Colonic mucosa (tissue), 4 donors: ENCODE measurements around the gene MDC1. TPM values are rescaled to one million over a fixed set of nuclear protein-coding genes. Genes with fewer than 3 reads are reported as not detected.
A peak's percentile ranks its signal among the peaks of the same experiment; 100 is the strongest.
"Not testable (repeated sequence)": the region's sequence is repeated elsewhere in the genome, so short reads cannot be mapped to it uniquely, and the experiment has no call there.

Experiments used
- DNase-seq: peaks from one replicate; pipeline ENCODE4 v3.0.0-alpha.2; 2020
- H3K27ac ChIP-seq: fragments of 200-600 bp; one replicate; pipeline ENCODE4 v1.8.0; 2021
- H3K27me3 ChIP-seq: fragments of 200-600 bp; one replicate; pipeline ENCODE4 v1.8.0; 2021
- H3K36me3 ChIP-seq: fragments of 200-600 bp; one replicate; pipeline ENCODE4 v1.8.0; 2021
- H3K4me1 ChIP-seq: fragments of 200-600 bp; one replicate; pipeline ENCODE4 v1.8.0; 2021; ENCODE audit warnings: mild to moderate bottlenecking
- H3K4me3 ChIP-seq: fragments of 200-600 bp; one replicate; pipeline ENCODE4 v1.8.0; 2021
- H3K9ac ChIP-seq, 2 donors: one replicate each; pipeline ENCODE4 v1.7.0; 2013; ENCODE audit warnings: control low read depth in 2 of 2, low read depth in 2 of 2, low read length in 2 of 2
- H3K9me3 ChIP-seq: fragments of 200-600 bp; one replicate; pipeline ENCODE4 v1.8.0; 2021
- intact Hi-C: fragments of 100-400 bp; cut with DNase I; formaldehyde crosslinking; loops from one replicate; pipeline ENCODE4 v1.14.1; 2022
- total RNA-seq, 2 donors: library from RNA; stranded (reverse); fragmentation: NEBNext Ultra II Directional in 1 of 2; extraction: Animal tissue kit (Norgen Biotek cat#: 25700) in 1 of 2; gene quantifications; one replicate each; pipeline ENCODE4 v1.2.1, GENCODE V29; 2021
- TF ChIP-seq, protein P1 (sequence below): fragments of 200-600 bp; IDR thresholded peaks from one replicate; pipeline ENCODE4 v1.8.0; 2022; ENCODE audit warnings: antibody characterized with exemption, mild to moderate bottlenecking
- donor health status: healthy.
- donor health status: DM: no; HTN: no; CAD: no.
- donor health status: DM: no; HTN: no; CAD: no.

The MDC1 gene
- total RNA-seq, 2 donors from 2014 or later = 14.0 to 59.0 TPM

DNA sequence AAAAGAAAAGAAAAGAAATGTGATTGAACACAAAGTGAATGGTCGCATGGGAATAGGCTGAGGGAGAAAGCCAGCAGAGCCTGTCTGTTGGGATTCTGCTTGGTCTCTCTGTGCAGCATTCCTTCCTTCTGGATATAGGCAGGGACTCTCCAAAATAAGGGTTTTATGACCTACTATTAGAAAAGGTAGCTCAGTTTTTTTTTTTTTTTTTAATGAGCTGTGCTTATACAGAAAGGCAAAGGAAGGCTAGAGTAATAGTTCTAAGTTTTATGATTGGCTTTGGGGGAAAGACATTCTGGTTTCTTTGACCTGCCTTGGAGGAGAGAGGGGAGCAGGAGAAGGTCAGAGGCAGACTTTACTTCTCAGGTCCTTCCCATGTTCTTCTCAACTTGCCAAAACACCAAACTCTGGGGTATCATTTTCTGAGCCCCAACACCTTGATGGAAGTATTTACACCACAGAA lies 46.1 kb upstream of the MDC1 start:
- TF ChIP-seq, protein P1, sequence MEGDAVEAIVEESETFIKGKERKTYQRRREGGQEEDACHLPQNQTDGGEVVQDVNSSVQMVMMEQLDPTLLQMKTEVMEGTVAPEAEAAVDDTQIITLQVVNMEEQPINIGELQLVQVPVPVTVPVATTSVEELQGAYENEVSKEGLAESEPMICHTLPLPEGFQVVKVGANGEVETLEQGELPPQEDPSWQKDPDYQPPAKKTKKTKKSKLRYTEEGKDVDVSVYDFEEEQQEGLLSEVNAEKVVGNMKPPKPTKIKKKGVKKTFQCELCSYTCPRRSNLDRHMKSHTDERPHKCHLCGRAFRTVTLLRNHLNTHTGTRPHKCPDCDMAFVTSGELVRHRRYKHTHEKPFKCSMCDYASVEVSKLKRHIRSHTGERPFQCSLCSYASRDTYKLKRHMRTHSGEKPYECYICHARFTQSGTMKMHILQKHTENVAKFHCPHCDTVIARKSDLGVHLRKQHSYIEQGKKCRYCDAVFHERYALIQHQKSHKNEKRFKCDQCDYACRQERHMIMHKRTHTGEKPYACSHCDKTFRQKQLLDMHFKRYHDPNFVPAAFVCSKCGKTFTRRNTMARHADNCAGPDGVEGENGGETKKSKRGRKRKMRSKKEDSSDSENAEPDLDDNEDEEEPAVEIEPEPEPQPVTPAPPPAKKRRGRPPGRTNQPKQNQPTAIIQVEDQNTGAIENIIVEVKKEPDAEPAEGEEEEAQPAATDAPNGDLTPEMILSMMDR = no peak
- no peaks in the 10 kb centered on the region for H3K9me3 ChIP-seq
- H3K4me3 ChIP-seq = no peak overlapping the region
- no peaks in the 10 kb centered on the region for H3K36me3 ChIP-seq
- no peaks in the 10 kb centered on the region for H3K4me1 ChIP-seq
- H3K9ac ChIP-seq = no peak overlapping the region
- no peak for DNase-seq
- no peaks in the 10 kb centered on the region for H3K27me3 ChIP-seq
- intact Hi-C loops = no loop called here
- peak overlapping the region; percentile 57 for H3K27ac ChIP-seq

DNA sequence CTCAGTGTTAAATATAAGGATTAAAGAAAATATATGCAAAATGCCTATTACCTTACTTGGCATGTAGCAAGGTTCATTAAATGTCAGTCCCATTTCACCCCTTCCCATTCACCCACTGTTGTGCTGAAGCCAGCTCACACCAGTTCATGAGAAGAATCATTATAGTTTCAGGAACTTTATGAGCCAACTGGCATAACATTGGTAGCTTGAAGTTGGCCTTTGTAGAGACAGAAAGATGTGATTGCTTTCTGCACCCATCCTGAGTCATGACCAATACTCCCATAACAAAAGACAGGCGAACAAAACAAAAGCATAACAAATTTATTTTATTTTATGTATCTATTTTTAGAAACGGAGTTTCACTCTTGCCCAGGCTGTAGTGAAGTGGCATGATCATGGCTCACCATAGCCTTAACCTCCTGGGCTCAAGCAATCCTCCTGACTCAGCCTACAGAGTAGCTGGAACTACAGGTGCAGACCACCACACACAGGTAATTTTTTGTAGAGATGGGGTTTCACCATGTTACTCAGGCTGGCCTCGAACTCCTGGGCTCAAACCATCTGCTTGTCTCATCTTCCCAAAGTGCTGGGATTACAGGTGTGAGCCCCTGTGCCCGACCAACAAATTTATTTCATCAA lies 44.8 kb upstream of the MDC1 start:
- H3K4me1 ChIP-seq = no peaks in the 10 kb centered on the region
- intact Hi-C loops = no loop called here
- H3K27ac ChIP-seq = no peak overlapping the region
- no peaks in the 10 kb centered on the region for H3K9me3 ChIP-seq
- no peaks in the 10 kb centered on the region for H3K36me3 ChIP-seq
- no peak overlapping the region for H3K9ac ChIP-seq
- no peak for DNase-seq
- TF ChIP-seq, protein P1 = no peak
- no peak overlapping the region for H3K4me3 ChIP-seq
- H3K27me3 ChIP-seq = no peaks in the 10 kb centered on the region

DNA sequence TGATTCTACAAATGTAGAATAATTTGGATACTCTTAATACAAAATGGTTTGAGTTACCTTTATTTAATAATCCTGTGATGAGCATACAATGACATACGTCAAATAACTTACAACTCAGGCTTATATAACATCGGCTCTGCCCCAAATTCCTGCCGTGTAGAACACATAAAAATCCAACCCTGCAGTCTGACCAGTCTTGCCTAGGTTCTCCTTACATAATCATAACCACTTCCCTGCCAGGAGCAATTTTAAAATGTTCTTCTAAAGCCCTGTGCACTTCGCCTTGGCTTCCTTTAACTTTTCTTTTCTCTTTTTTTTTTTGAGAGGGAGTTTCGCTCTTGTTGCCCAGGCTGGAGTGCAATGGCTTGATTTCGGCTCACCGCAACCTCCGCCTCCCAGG lies 43.5 kb upstream of the MDC1 start:
- Histone ChIP-seq H3K27ac (no peak overlapping the region), H3K36me3 (no peaks in the 10 kb centered on the region), H3K9ac (no peak overlapping the region), H3K4me1 (no peaks in the 10 kb centered on the region), H3K4me3 (no peak overlapping the region), H3K9me3 (no peaks in the 10 kb centered on the region), H3K27me3 (no peaks in the 10 kb centered on the region)
- intact Hi-C loops = no loop called here
- no peak for DNase-seq
- TF ChIP-seq, protein P1 = no peak

DNA sequence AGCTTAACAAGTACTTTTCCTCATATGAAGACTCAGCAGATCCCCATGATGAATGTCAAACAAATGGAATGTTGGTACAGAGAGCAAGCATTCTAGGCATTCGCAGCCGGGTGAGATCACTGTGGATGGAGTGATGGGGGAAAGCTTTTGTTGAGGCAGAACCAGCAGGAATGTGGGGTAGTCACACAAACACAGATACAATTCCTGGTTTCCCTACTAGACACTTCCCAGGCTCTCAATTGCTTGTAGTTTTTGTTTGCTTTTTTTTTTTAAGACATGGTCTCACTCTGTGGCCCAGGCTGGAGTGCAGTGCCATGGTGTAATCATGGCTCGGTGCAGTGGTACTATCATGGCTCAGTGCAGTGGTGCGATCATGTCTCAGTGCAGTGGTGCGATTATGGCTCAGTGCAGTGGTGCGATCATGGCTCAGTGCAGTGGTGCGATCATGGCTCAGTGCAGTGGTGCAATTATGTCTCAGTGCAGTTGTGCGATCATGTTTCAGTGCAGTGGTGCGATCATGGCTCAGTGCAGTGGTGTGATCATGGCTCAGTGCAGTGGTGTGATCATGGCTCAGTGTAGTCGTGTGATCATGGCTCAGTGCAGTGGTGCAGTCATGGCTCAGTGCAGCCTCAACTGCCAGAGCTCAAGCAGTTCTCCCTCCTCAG lies 42.6 kb upstream of the MDC1 start:
- no peaks in the 10 kb centered on the region for H3K27me3 ChIP-seq
- H3K4me3 ChIP-seq = no peak overlapping the region
- DNase-seq = no peak
- H3K27ac ChIP-seq = no peak overlapping the region
- H3K9me3 ChIP-seq = no peaks in the 10 kb centered on the region
- no peaks in the 10 kb centered on the region for H3K36me3 ChIP-seq
- TF ChIP-seq, protein P1 = no peak
- no peaks in the 10 kb centered on the region for H3K4me1 ChIP-seq
- intact Hi-C loops = no loop called here
- peak overlapping the region in 1 of 2 donors; percentile 24 for H3K9ac ChIP-seq

DNA sequence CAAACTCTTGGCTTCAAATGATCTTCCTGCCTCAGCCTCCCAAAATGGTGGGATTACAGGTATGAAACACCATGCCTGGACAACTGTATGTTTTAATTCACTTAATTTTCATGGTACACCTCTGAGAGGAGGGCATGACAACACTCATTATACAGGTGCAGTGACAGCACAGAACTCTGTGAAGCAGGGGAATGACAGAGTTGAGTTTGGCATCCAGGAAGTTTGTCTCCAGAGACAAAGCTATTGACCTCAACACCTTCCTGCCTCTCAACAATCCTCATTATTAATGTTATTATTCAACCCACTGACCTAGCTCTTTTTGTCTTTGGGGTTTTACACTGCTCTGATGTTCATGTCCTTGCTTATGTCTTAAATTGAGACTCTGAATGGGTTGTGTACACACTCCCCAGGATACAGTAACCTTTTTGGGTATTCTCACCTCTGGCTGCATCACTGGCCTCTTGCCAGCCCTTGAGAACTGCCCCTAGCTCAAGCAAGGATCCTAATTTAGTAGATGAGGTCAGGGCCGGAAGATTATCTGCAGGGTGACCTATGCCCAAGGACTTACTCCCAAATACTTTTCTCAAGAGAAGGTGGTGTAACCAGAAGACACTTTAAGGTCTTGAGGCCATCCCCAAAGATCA lies 40.3 kb upstream of the MDC1 start:
- H3K4me1 ChIP-seq = no peaks in the 10 kb centered on the region

DNA sequence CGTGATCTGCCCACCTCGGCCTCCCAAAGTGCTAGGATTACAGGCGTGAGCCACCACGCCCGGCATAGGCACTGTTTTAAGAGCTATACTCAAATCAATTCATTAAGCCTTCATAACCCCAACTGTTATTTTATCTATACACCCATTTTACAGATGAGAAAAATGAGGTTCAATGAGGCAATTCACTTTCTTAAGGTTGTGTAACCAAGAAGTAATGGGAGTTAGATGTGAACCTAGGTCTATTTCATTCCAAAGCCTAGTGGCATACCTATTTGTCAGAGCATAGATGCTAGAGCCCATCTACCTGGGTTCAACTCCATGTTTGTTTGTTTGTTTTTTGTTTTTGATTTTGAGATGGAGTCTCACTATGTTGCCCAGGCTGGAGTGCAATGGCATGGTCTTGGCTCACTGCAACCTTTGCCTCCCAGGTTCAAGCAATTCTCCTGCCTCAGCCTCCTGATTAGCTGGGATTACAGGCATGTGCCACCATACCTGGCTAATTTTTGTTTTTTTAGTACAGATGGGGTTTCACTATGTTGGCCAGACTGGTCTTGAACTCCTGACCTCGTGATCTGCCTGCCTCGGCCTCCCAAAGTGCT lies 39.4 kb upstream of the MDC1 start:
- H3K36me3 ChIP-seq, H3K4me3 ChIP-seq, H3K27ac ChIP-seq, intact Hi-C loops, DNase-seq, H3K27me3 ChIP-seq, H3K4me1 ChIP-seq, H3K9me3 ChIP-seq, H3K9ac ChIP-seq: not testable (repeated sequence)

More for the DNA sequence above, 40.3 kb upstream of the MDC1 start:
- H3K27me3 ChIP-seq = no peaks in the 10 kb centered on the region
- intact Hi-C loops = no loop called here
- no peaks in the 10 kb centered on the region for H3K36me3 ChIP-seq
- no peak overlapping the region for H3K4me3 ChIP-seq
- no peak overlapping the region for H3K9ac ChIP-seq
- no peak for DNase-seq
- H3K27ac ChIP-seq = no peak overlapping the region
- TF ChIP-seq, protein P1 = no peak
- no peaks in the 10 kb centered on the region for H3K9me3 ChIP-seq
